Neuron (in vitro differentiated cells): ENCODE data around the gene TMEM17.

ENCODE experiments used
- H2AFZ ChIP-seq: one replicate; pipeline ENCODE4 v1.6.1; 2013; ENCODE audit warnings: low read depth, mild to moderate bottlenecking, inconsistent platforms, low read length, moderate library complexity
- H3K27me3 ChIP-seq: one replicate; pipeline ENCODE4 v1.6.1; 2013; ENCODE audit warnings: low read length; ENCODE audit not compliant: insufficient read depth
- H3K36me3 ChIP-seq: one replicate; pipeline ENCODE4 v1.6.1; 2013; ENCODE audit warnings: low read length; ENCODE audit not compliant: insufficient read depth
- H3K4me1 ChIP-seq: one replicate; pipeline ENCODE4 v1.6.1; 2013; ENCODE audit warnings: low read length; ENCODE audit not compliant: insufficient read depth
- H3K4me3 ChIP-seq: 2 replicates; pipeline ENCODE4 v1.5.1; 2013; ENCODE audit warnings: mild to moderate bottlenecking, low read length, moderate library complexity
- H3K9me3 ChIP-seq: one replicate; pipeline ENCODE4 v1.6.1; 2013; ENCODE audit warnings: low read length

TMEM17 gene

DNA sequence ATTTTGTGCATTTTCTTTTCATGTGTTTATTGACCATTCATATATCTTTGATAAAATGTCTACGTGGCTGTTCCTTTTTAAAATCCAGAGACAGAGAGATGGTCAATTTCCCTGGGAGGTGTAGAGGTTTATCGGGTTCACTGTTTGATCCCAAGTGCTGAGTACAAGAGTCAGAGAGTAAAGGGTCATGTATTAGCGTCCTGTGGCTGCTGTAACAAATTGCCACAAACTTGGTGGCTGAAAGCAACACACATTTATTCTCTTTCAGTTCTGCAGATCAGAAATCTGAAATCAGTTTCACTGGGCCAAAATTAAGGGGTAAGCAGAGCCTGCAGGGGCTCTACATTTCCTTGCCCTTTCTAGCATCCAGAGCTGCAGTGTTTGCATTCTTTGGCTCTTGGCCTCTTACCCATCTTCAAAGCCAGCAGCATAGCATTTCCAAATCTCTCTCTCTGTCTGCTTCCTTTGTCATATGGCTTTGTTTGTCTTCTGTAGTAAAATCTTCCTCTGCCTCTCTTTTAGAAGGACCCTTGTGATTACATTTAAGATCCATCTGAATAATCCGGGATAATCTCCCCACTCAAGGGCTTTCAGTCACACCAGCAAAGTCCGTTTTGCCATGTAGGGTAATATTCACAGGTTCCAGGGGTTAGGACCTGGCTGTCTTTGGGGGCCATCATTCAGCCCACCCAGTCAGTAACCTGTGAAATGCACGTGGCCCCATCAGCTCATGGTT is 49.9 kb downstream of the TMEM17 start:
- no peak overlapping the region for H3K4me3 ChIP-seq

DNA sequence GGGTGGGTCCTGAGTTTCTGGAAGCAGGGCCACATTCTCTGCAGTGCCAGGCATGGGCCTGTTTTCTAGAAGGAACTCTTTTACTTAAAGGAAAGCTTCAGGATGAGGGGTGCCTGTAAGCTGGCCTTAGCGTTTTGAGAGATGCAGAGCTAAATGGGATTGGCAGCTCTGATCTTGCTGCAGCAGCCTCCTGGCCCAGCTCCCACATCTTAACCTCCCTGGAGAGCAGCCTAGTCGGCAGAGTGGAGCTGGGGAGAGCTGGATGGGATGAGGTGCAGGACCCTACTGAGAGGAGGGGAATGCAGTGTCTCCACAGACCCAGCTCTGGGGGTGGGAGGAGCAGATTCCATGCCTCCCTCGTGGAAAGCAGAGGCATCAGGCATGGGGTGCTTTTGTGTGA is 52.0 kb downstream of the TMEM17 start:
- peaks cover 4% of the 10 kb centered on the region for H3K4me1 ChIP-seq
- H3K36me3 ChIP-seq, result no peaks in the 10 kb centered on the region
- H3K27me3 ChIP-seq, result no peaks in the 10 kb centered on the region
- H3K4me3 ChIP-seq, result no peak overlapping the region
- H3K9me3 ChIP-seq, result no peaks in the 10 kb centered on the region
- H2AFZ ChIP-seq, result no peak overlapping the region

More for the DNA sequence above, 49.9 kb downstream of the TMEM17 start:
- no peaks in the 10 kb centered on the region for H3K27me3 ChIP-seq
- no peaks in the 10 kb centered on the region for H3K36me3 ChIP-seq
- peaks cover 16% of the 10 kb centered on the region for H3K4me1 ChIP-seq
- peak overlapping the region; percentile 49 for H2AFZ ChIP-seq
- H3K9me3 ChIP-seq, result no peaks in the 10 kb centered on the region

GRCh38 chr2:62452701-62453454 is 53.1 kb downstream of the TMEM17 start:
- no peaks in the 10 kb centered on the region for H3K27me3 ChIP-seq
- no peak overlapping the region for H2AFZ ChIP-seq
- H3K4me3 ChIP-seq, result no peak overlapping the region
- H3K4me1 ChIP-seq, result peaks cover 4% of the 10 kb centered on the region
- no peaks in the 10 kb centered on the region for H3K9me3 ChIP-seq
- H3K36me3 ChIP-seq, result no peaks in the 10 kb centered on the region

DNA sequence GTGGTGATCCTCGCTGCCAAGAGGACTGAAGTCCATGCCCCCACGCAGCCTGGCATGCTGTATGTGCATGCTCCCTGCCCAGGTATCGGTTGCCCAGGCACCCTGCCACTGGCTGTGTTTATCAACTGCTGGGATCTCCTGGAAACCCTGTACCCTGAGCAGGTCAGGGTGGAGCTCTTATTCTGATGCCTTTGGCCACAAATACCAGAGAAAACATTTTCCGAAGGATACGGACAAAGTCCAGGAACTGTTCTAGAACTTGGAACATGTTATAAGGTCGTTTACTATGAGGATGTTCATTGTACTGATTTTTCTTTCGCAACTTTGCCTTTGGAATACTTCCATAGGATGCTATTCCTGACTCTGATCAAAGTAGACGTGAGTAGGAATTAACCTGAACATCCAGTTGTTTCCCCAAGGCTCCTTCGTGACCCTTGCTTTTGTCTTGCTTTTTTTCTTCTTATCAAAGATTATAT is 55.2 kb downstream of the TMEM17 start:
- Histone ChIP-seq H2AFZ (no peak overlapping the region), H3K36me3 (no peaks in the 10 kb centered on the region), H3K4me3 (no peak overlapping the region), H3K9me3 (no peaks in the 10 kb centered on the region), H3K27me3 (no peaks in the 10 kb centered on the region), H3K4me1 (no peaks in the 10 kb centered on the region)
